H1 (cell line): ENCODE results near the gene MEFV. TPM values are rescaled to one million over a fixed set of nuclear protein-coding genes. Genes with fewer than 3 reads are reported as not detected.

Experiments used
- CTCF ChIA-PET: fragments of 300-600 bp; sonication (Branson Sonifier 250); formaldehyde crosslinking; loops from one replicate; lab custom pipeline; 2021; ENCODE audit not compliant: partially characterized antibody; lab: Charles Lee
- POLR2A ChIA-PET: fragments of 300-600 bp; sonication (Branson Sonifier 250); formaldehyde crosslinking; loops from one replicate; lab custom pipeline; 2021; ENCODE audit warnings: inconsistent platforms; ENCODE audit not compliant: partially characterized antibody; lab: Charles Lee
- DNase-seq, 2 experiments: peaks; one replicate each; pipeline versions ENCODE4 v3.0.0 to v3.0.0-alpha.2; 2010 to 2022; ENCODE audit warnings: low spot score in 2 of 2, low read depth in 1 of 2, mixed read lengths in 1 of 2
- FAIRE-seq: peaks from 2 replicates; lab custom pipeline; 2011; peaks lifted over from hg19 to GRCh38; lab: Jason Lieb, UNC
- H2AFZ ChIP-seq: 2 replicates; pipeline ENCODE4 v1.8.1; 2012; ENCODE audit warnings: low read length, inconsistent platforms
- H2AK5ac ChIP-seq: 2 replicates; pipeline ENCODE4 v1.6.1; 2013; ENCODE audit warnings: low read depth, low read length
- H2BK120ac ChIP-seq: replicated peaks from 2 replicates; pipeline ENCODE3; 2013; ENCODE audit warnings: low read depth, low read length, inconsistent platforms
- H2BK12ac ChIP-seq: 2 replicates; pipeline ENCODE4 v1.6.1; 2013; ENCODE audit warnings: low read depth, low read length
- H2BK15ac ChIP-seq: 2 replicates; pipeline ENCODE4 v1.6.1; 2013; ENCODE audit warnings: low read length
- H2BK20ac ChIP-seq: 2 replicates; pipeline ENCODE4 v1.6.1; 2013; ENCODE audit warnings: low read length
- H2BK5ac ChIP-seq: 2 replicates; pipeline ENCODE4 v1.6.1; 2013; ENCODE audit warnings: low read depth, low read length
- H3K14ac ChIP-seq: 2 replicates; pipeline ENCODE4 v1.6.1; 2013; ENCODE audit warnings: inconsistent platforms; ENCODE audit not compliant: insufficient read length
- H3K18ac ChIP-seq: 2 replicates; pipeline ENCODE4 v1.6.1; 2013; ENCODE audit warnings: low read length; ENCODE audit errors: extremely low read depth
- H3K23ac ChIP-seq: 2 replicates; pipeline ENCODE4 v1.6.1; 2013; ENCODE audit warnings: inconsistent platforms; ENCODE audit not compliant: insufficient read length
- H3K23me2 ChIP-seq: 2 replicates; pipeline ENCODE4 v1.6.1; 2013; ENCODE audit warnings: low read depth, low read length
- H3K27ac ChIP-seq: 2 replicates; pipeline ENCODE4 v1.6.1; 2011; ENCODE audit warnings: low read depth, low read length, inconsistent platforms
- H3K27me3 ChIP-seq, 4 experiments: replicated peaks in 1 of 4; 1 replicate in 1 of 4; 2 replicates in 3 of 4; pipeline versions ENCODE4 v1.6.1 to v1.8.1; 2011 to 2013; ENCODE audit warnings: low read length in 3 of 4, mild to moderate bottlenecking in 3 of 4, inconsistent platforms in 2 of 4, mixed read lengths in 2 of 4, moderate library complexity in 1 of 4; ENCODE audit not compliant: control insufficient read depth in 3 of 4, insufficient read depth in 3 of 4; ENCODE audit errors: extremely low read depth in 1 of 4
- H3K36me3 ChIP-seq, 4 experiments: 2 replicates each; pipeline versions ENCODE4 v1.6.1 to v1.8.1; 2011 to 2013; ENCODE audit warnings: mild to moderate bottlenecking in 4 of 4, low read length in 3 of 4, moderate library complexity in 2 of 4, control low read depth in 1 of 4, inconsistent platforms in 1 of 4; ENCODE audit not compliant: insufficient read depth in 4 of 4, control insufficient read depth in 2 of 4
- H3K4ac ChIP-seq: replicated peaks from 2 replicates; pipeline ENCODE3; 2013; ENCODE audit warnings: low read length, low read depth, mixed read lengths, inconsistent platforms; ENCODE audit not compliant: insufficient read length
- H3K4me1 ChIP-seq, 4 experiments: replicated peaks in 1 of 4; 1 replicate in 1 of 4; 2 replicates in 3 of 4; pipeline versions ENCODE4 v1.6.1 to v1.8.1; 2011 to 2013; ENCODE audit warnings: low read length in 3 of 4, inconsistent platforms in 2 of 4, mixed read lengths in 1 of 4; ENCODE audit not compliant: insufficient read depth in 4 of 4, control insufficient read depth in 3 of 4
- H3K4me2 ChIP-seq, 2 experiments: 2 replicates each; pipeline versions ENCODE4 v1.6.1 to v1.8.1; 2011 to 2013; ENCODE audit warnings: low read depth in 2 of 2, low read length in 2 of 2, control low read depth in 1 of 2, inconsistent platforms in 1 of 2, mild to moderate bottlenecking in 1 of 2; ENCODE audit not compliant: insufficient read depth in 1 of 2
- H3K4me3 ChIP-seq, 4 experiments: fragments of 200-600, 300-600 bp in 1 of 4; sonication (generic), shearing (Covaris generic), sonication (Bioruptor Twin) in 1 of 4; 2 replicates each; pipeline versions ENCODE4 v1.5.1 to v1.8.1; 2011 to 2016; ENCODE audit warnings: low read length in 4 of 4, low read depth in 3 of 4, control low read depth in 2 of 4, inconsistent platforms in 2 of 4, mild to moderate bottlenecking in 2 of 4, mixed read lengths in 1 of 4, moderate library complexity in 1 of 4; ENCODE audit not compliant: insufficient read depth in 2 of 4; ENCODE audit errors: extremely low read depth in 1 of 4
- H3K56ac ChIP-seq: replicated peaks from 2 replicates; pipeline ENCODE3; 2013; ENCODE audit warnings: low read depth, mild to moderate bottlenecking, mixed read lengths, low read length, inconsistent platforms; ENCODE audit not compliant: insufficient read length
- H3K79me1 ChIP-seq: 2 replicates; pipeline ENCODE4 v1.6.1; 2013; ENCODE audit warnings: low read depth, low read length, control low read depth
- H3K79me2 ChIP-seq, 2 experiments: 2 replicates each; pipeline versions ENCODE4 v1.6.1 to v1.8.1; 2012 to 2013; ENCODE audit warnings: low read length in 2 of 2, mild to moderate bottlenecking in 2 of 2, inconsistent platforms in 1 of 2; ENCODE audit not compliant: insufficient read depth in 2 of 2, control insufficient read depth in 1 of 2
- H3K9ac ChIP-seq, 4 experiments: replicated peaks in 1 of 4; 1 replicate in 1 of 4; 2 replicates in 3 of 4; pipeline versions ENCODE4 v1.6.1 to v1.8.1; 2011 to 2013; ENCODE audit warnings: low read depth in 3 of 4, low read length in 3 of 4, control low read depth in 2 of 4, mild to moderate bottlenecking in 2 of 4, moderate library complexity in 2 of 4, inconsistent platforms in 1 of 4; ENCODE audit errors: extremely low read depth in 1 of 4
- H3K9me3 ChIP-seq, 2 experiments: 2 replicates each; pipeline versions ENCODE4 v1.6.1 to v1.8.1; 2012 to 2013; ENCODE audit warnings: mild to moderate bottlenecking in 2 of 2, moderate library complexity in 2 of 2, control low read depth in 1 of 2, inconsistent platforms in 1 of 2, low read depth in 1 of 2, low read length in 1 of 2, mixed read lengths in 1 of 2; ENCODE audit not compliant: insufficient read depth in 2 of 2
- H4K20me1 ChIP-seq, 2 experiments: replicated peaks in 1 of 2; 2 replicates each; pipeline versions ENCODE3 to v1.8.1; 2011 to 2013; ENCODE audit warnings: inconsistent platforms in 2 of 2, low read length in 2 of 2, mild to moderate bottlenecking in 1 of 2; ENCODE audit not compliant: insufficient read depth in 2 of 2, control insufficient read depth in 1 of 2
- H4K5ac ChIP-seq: 2 replicates; pipeline ENCODE4 v1.6.1; 2013; ENCODE audit warnings: low read length, low read depth, mixed read lengths, inconsistent platforms; ENCODE audit not compliant: insufficient read length
- H4K8ac ChIP-seq: 2 replicates; pipeline ENCODE4 v1.8.0; 2013; ENCODE audit warnings: mild to moderate bottlenecking, moderate library complexity, low read length, inconsistent platforms; ENCODE audit not compliant: insufficient read depth; ENCODE audit errors: extremely low read depth
- H4K91ac ChIP-seq: replicated peaks from 2 replicates; pipeline ENCODE3; 2013; ENCODE audit warnings: low read length, mixed read lengths, inconsistent platforms; ENCODE audit not compliant: insufficient read length
- EZH2 ChIP-seq: fragments of 200-600 bp; sonication (generic); IDR thresholded peaks from 2 replicates; pipeline ENCODE4 v1.7.1; 2012; ENCODE audit warnings: low read depth, mild to moderate bottlenecking, moderate library complexity, low read length, inconsistent platforms; ENCODE audit not compliant: severe bottlenecking
- SP2 ChIP-seq: IDR thresholded peaks from 2 replicates; pipeline ENCODE4 v1.6.1; 2012; ENCODE audit warnings: mild to moderate bottlenecking, low read length, inconsistent platforms
- WGBS, 2 experiments: shearing (Covaris generic) in 1 of 2; methylation state at CpG; one replicate each; pipeline versions ENCODE4 v1.1.6 to v1.1.7; 2013 to 2015; ENCODE audit warnings: low lambda C conversion rate in 2 of 2, mixed read lengths in 2 of 2, inconsistent platforms in 1 of 2, low coverage in 1 of 2, missing lambda C conversion rate in 1 of 2; ENCODE audit not compliant: insufficient replicate concordance in 2 of 2, insufficient coverage in 1 of 2, insufficient read length in 1 of 2; ENCODE audit errors: extremely low coverage in 1 of 2, missing lambda C conversion rate in 1 of 2; 5-methylcytosine and 5-hydroxymethylcytosine counted together
- polyA plus RNA-seq, 7 experiments: library from polyadenylated mRNA; depleted of rRNA in 3 of 7; stranded (reverse) in 5 of 7; unstranded in 2 of 7; fragments of >200 nt in 5 of 7; fragments of 200-250 nt in 2 of 7; gene quantifications; 1 replicate in 5 of 7; 2 replicates in 1 of 7; 4 replicates in 1 of 7; pipeline versions ENCODE4 v1.2.1 to v1.2.3, GENCODE V29; 2011 to 2013; ENCODE audit warnings: missing spikeins in 2 of 7, mixed read lengths in 2 of 7
- total RNA-seq: library from RNA; stranded (reverse); fragmentation: NEBNext Ultra II Directional; extraction: Animal tissue kit (Norgen Biotek cat#: 25700); gene quantifications from 2 replicates; pipeline ENCODE4 v1.2.1, GENCODE V29; 2021

MEFV gene
- total and polyA plus RNA-seq, 2 of the 8 experiments (the other 6 are each of a cell fraction or from before 2014, with no cell fraction given): 0.03 TPM; not detected in 1

DNA sequence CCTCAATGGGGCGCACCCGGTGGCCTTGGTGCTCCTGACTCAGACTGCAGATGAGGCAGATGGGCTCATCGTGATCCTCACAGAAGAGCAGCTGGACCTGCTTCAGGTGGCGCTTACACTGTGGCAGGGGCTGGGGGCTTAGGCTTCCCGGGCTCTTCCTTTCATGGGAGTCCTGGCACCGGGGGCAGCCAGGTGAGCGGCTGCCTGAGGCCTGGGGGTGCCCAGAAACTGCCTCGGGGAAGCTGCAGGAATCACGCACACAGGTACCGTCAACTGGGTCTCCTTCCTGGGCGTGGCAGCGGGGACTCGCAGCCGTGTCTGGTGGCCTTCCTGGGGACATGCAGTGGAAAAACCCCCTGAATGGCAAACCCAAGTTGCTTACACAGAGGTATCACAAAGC, 7.0 kb downstream of the MEFV start:
- no peaks in the 10 kb centered on the region for H3K79me2 ChIP-seq
- ChIA-PET CTCF (interaction anchor here (0.5 to 1.5 kb wide), 3 partner anchors 8 to 145 kb away, joined by 3 read pairs; no protein-coding TSS in a partner anchor), POLR2A (interaction anchor here (1.1 kb wide), 1 partner anchor 207 kb away, joined by 5 read pairs; no protein-coding TSS in a partner anchor)

More for the DNA sequence above, 7.0 kb downstream of the MEFV start:
- Histone ChIP-seq H4K5ac (no peak overlapping the region), H2BK120ac (no peak overlapping the region), H3K36me3 (no peaks in the 10 kb centered on the region), H3K14ac (no peak overlapping the region), H3K79me1 (no peaks in the 10 kb centered on the region), H3K56ac (no peak overlapping the region), H4K8ac (no peak overlapping the region; the same call in 1 of the 2 replicates), H4K20me1 (no peaks in the 10 kb centered on the region), H2BK20ac (no peak overlapping the region), H2BK12ac (no peak overlapping the region), H3K23me2 (no peaks in the 10 kb centered on the region), H2AFZ (no peak overlapping the region), H3K18ac (no peak overlapping the region), H3K27ac (no peak overlapping the region), H3K4me2 (no peak overlapping the region), H2BK5ac (no peak overlapping the region), H3K27me3 (no peaks in the 10 kb centered on the region), H3K9ac (no peak overlapping the region), H2AK5ac (no peak overlapping the region), H2BK15ac (no peak overlapping the region), H3K4me3 (no peak overlapping the region), H3K4me1 (no peaks in the 10 kb centered on the region), H3K4ac (no peak overlapping the region), H3K9me3 (peaks cover 29 to 36% of the 10 kb centered on the region in 2 experiments), H4K91ac (no peak overlapping the region), H3K23ac (no peak overlapping the region)
- DNase-seq (no peak), FAIRE-seq (no peak)
- WGBS, 2 experiments: 87% methylated on average over 14 of the region's 14 CpGs; no CpG with 5 or more reads in 1 of the 2 experiments
- no peak for TF ChIP-seq SP2
- no peak for TF ChIP-seq EZH2
